CD4-positive, alpha-beta T cell treated with Interleukin-15 for 4 hours (primary cell): ENCODE measurements around the gene NYNRIN.

Experiments used
- DNase-seq: peaks from one replicate; pipeline ENCODE4 v3.0.0-alpha.2; 2020; ENCODE audit warnings: low spot score

The NYNRIN gene

DNA sequence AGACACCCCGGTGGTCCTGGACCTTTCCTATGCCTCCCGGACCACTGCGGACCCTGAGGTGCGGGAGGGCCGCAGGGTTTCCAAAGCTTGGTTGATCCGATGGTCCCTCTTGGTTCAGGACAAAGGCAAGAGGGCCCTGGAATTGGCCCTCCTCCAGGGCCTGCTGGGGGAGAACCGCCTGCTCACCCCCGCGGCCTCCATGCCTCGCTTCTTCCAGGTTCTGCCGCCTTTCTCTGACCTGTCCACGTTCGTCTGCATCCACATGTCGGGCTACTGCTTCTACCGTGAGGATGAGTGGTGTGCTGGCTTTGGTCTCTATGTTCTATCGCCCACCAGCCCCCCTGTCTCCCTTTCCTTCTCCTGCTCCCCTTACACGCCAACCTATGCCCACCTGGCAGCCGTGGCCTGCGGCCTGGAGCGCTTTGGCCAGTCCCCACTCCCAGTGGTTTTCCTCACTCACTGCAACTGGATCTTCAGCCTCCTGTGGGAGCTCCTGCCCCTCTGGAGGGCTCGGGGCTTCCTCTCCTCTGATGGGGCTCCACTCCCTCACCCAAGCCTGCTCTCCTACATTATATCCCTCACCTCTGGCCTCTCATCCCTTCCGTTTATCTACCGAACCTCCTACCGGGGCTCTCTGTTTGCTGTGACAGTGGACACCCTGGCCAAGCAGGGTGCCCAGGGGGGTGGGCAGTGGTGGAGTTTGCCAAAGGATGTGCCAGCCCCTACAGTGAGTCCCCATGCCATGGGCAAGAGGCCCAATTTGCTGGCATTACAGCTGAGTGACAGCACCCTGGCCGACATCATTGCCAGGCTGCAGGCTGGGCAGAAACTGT, 16.8 kb downstream of the NYNRIN start:
- no peak for DNase-seq

GRCh38 chr14:24416254-24416931, 17.6 kb downstream of the NYNRIN start:
- DNase-seq, result no peak

GRCh38 chr14:24416932-24417619, 18.3 kb downstream of the NYNRIN start:
- DNase-seq, result no peak

- DNase-seq, result no peak
Measured at GRCh38 chr14:24417832-24418491, 19.2 kb downstream of the NYNRIN start.

GRCh38 chr14:24418492-24418873, 19.7 kb downstream of the NYNRIN start:
- DNase-seq, result no peak

- DNase-seq, result no peak
Measured at GRCh38 chr14:24422261-24422660, 23.5 kb downstream of the NYNRIN start.

- DNase-seq, result no peak
Measured at GRCh38 chr14:24422694-24423601, 24.1 kb downstream of the NYNRIN start.

GRCh38 chr14:24425704-24426103, 26.9 kb downstream of the NYNRIN start:
- peak; percentile 86 for DNase-seq

DNA sequence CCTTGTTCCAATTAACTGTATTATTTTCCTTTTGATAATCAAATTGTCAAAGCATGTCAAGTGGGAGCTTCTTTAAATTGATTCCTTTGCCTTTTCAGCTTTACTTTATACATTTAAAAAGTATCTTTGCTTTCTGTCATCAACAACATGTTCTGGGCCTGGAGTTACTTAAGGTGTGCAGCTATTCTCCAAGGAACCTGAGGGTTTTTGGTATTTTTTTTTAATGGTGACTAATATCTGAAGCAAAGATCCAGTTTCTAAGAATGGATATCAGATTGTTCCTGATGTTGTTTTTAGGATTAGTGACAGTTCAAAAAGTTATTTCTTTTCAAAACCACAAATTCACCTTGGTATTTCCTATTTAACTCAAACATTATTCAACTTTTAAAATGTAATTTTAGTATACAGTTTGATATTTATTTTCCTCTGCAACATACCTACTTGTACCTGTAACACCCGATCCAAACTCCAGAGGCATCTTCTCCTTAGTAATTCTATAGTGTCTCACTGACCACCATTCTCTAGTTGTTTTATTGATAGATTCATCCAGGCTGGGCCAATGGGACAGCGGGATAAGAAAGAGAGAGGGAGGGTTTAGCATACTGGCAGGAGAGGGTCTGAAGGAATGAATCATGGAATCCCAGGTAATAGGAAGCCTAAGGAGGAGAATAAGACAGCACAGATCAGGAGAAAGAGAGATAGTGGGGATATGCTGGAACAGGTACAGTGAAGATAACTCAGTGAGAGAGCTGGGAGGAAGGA, 27.5 kb downstream of the NYNRIN start:
- DNase-seq, result no peak

DNA sequence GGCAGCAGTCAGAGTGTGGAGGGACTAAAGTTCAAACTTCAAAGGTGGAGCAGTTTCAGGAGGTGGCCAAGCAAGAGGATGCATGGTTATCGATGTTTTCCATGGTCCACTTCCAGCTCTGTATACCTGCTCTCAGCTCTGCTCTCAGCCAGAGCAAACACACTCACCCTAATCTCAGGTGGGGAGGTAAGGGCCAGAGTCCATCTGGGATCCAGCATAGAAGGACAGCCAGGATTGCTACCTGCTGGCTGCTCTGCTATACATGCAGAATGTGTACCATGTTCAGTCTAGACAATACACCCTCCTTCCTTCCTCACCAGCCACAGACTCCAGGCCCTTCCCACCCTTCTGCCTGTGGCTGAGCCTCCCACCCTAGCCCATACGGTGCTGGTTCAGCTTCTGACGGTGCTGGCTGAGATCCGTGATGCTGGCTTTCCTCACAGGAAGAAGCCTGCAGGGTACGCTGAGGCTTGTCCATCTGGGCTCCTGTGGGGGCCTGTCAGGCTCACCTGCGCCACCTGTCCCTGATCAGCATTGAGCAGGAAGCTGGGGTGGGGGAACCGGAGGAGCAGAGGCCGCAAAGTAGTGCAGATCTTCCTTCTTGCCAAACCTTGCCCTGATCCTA, 28.2 kb downstream of the NYNRIN start:
- no peak for DNase-seq

GRCh38 chr14:24427537-24428508, 29.0 kb downstream of the NYNRIN start:
- DNase-seq, result no peak

GRCh38 chr14:24428628-24429394, 30.0 kb downstream of the NYNRIN start:
- no peak for DNase-seq

GRCh38 chr14:24429395-24430142, 30.8 kb downstream of the NYNRIN start, which contains the start of the genes CBLN3 and KHNYN:
Gene CBLN3 (minus strand): TSS chr14:24429668. CDS start chr14:24429054, 614 bp downstream.
Gene KHNYN (plus strand): TSS chr14:24429954. CDS start chr14:24430731, 777 bp downstream.
- peak; percentile 91 for DNase-seq

DNA sequence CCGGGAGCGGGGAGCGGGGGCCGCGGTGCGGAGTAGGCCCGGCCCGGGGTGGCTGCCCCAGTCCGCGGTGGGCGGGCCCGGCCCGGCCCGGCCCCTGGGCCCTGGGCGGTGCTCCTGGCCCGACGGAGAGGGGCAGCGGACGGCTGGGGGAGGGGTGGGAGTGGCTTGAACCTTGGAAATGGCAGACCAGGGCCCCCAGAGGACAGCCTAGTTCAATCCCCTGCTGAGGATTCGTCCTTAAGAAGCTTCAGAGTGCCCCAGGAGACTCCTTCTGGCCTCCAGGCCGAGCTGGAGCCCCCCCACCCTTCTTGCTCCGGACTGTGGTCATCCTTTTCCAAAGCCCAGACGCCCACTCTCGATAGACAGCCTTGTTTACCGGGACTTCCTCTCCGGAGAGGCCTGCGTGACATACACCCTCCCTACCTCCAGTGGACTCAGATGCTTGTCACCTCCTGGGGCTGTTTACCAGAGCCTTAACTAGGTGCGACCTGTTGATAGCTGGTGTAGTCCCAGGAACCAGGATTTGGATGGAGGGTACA, 31.4 kb downstream of the NYNRIN start:
- DNase-seq, result peak; percentile 54

- peak; percentile 74 for DNase-seq
Measured at GRCh38 chr14:24430682-24431568, 32.1 kb downstream of the NYNRIN start.
